A549 (cell line): Measurements from ENCODE around the gene KIF5A. TPM values are rescaled to one million over a fixed set of nuclear protein-coding genes. Genes with fewer than 3 reads are reported as not detected.

Source experiments
- ATAC-seq, 2 experiments: fragments of 200-7000 bp in 1 of 2; fragments of >200 bp in 1 of 2; cut with Nextera tagmentation in 1 of 2; cut with Tn5 transposase in 1 of 2; 3 replicates each; pipeline versions ENCODE4 v1.8.0 to v1.9.1; 2018 to 2020; ENCODE audit warnings: mild to moderate bottlenecking in 1 of 2, moderate library complexity in 1 of 2
- CTCF ChIA-PET: fragments of 300-600 bp; sonication (Branson Sonifier 250); formaldehyde crosslinking; extraction: SDS; loops from one replicate; lab custom pipeline; 2021; ENCODE audit warnings: antibody characterized with exemption, inconsistent platforms; lab: Yijun Ruan, JAX
- POLR2A ChIA-PET: fragments of 350-600 bp; formaldehyde crosslinking; extraction: SDS; loops from one replicate; lab custom pipeline; 2021; ENCODE audit warnings: antibody characterized with exemption, inconsistent platforms; lab: Yijun Ruan, JAX
- DNase-seq, 2 experiments: peaks; one replicate each; pipeline versions ENCODE4 v3.0.0 to v3.0.0-alpha.2; 2011 to 2016; ENCODE audit warnings: low read depth in 1 of 2, low spot score in 1 of 2
- FAIRE-seq: peaks from 2 replicates; lab custom pipeline; 2011; peaks lifted over from hg19 to GRCh38; lab: Jason Lieb, UNC
- H3K27ac ChIP-seq, 2 experiments: fragments of >200 bp; sonication (Bioruptor Twin); formaldehyde crosslinking; 3 replicates each; pipeline ENCODE4 v1.5.1; 2016 to 2017
- H3K4me1 ChIP-seq: fragments of >200 bp; sonication (Bioruptor Twin); formaldehyde crosslinking; 3 replicates; pipeline ENCODE4 v1.6.1; 2016
- H3K4me2 ChIP-seq: fragments of >200 bp; sonication (Bioruptor Twin); formaldehyde crosslinking; 3 replicates; pipeline ENCODE4 v1.6.1; 2016
- H3K4me3 ChIP-seq: fragments of >200 bp; sonication (Bioruptor Twin); formaldehyde crosslinking; 3 replicates; pipeline ENCODE4 v1.5.1; 2016
- H3K9me3 ChIP-seq: fragments of >200 bp; sonication (Bioruptor Twin); formaldehyde crosslinking; 3 replicates; pipeline ENCODE4 v1.6.1; 2016
- BCL3 ChIP-seq: fragments of >200 bp; sonication (Bioruptor Twin); formaldehyde crosslinking; IDR thresholded peaks from 3 replicates; pipeline ENCODE4 v1.6.1; 2016
- BHLHE40 ChIP-seq: IDR thresholded peaks from 2 replicates; pipeline ENCODE4 v1.6.1; 2012; ENCODE audit warnings: low read depth, low read length, inconsistent platforms
- CEBPB ChIP-seq, 2 experiments: fragments of >200 bp in 1 of 2; sonication (Bioruptor Twin) in 1 of 2; formaldehyde crosslinking in 1 of 2; IDR thresholded peaks; 2 replicates each; pipeline ENCODE4 v1.6.1; 2012 to 2016
- HOXB5 ChIP-seq: fragments of 250-450 bp; sonication (Bioruptor Pico); IDR thresholded peaks from 2 replicates; pipeline ENCODE4 v1.5.0; 2020; ENCODE audit warnings: mild to moderate bottlenecking, moderate library complexity
- JUN ChIP-seq, 2 experiments: fragments of >200 bp; sonication (Bioruptor Twin); formaldehyde crosslinking; IDR thresholded peaks; 2 replicates in 1 of 2; 3 replicates in 1 of 2; pipeline ENCODE4 v1.6.1; 2016 to 2017
- JUNB ChIP-seq: fragments of >200 bp; sonication (Bioruptor Twin); formaldehyde crosslinking; IDR thresholded peaks from 2 replicates; pipeline ENCODE4 v1.6.1; 2016
- KDM1A ChIP-seq: fragments of 200-600 bp; sonication (generic); IDR thresholded peaks from 2 replicates; pipeline ENCODE4 v1.6.1; 2016; ENCODE audit warnings: low read depth, mild to moderate bottlenecking
- KDM5A ChIP-seq: fragments of 200-600 bp; sonication (generic); IDR thresholded peaks from 2 replicates; pipeline ENCODE4 v1.6.1; 2016; ENCODE audit warnings: antibody characterized with exemption, mild to moderate bottlenecking
- MAX ChIP-seq: IDR thresholded peaks from 2 replicates; pipeline ENCODE4 v1.6.1; 2012
- MYC ChIP-seq: IDR thresholded peaks from 2 replicates; pipeline ENCODE4 v1.6.1; 2012; ENCODE audit warnings: mild to moderate bottlenecking, inconsistent platforms, low read length, improper control_type of control experiment, borderline replicate concordance
- NPAS2 ChIP-seq: fragments of 250-450 bp; sonication (Bioruptor Pico); IDR thresholded peaks from 2 replicates; pipeline ENCODE4 v1.8.0; 2022; ENCODE audit warnings: mild to moderate bottlenecking, moderate library complexity, borderline replicate concordance
- PHF8 ChIP-seq: fragments of 200-600 bp; sonication (generic); IDR thresholded peaks from 2 replicates; pipeline ENCODE4 v1.6.1; 2016; ENCODE audit warnings: low read depth, mild to moderate bottlenecking, antibody characterized with exemption, moderate library complexity, borderline replicate concordance
- RFX5 ChIP-seq: fragments of 450-650 bp; IDR thresholded peaks from 2 replicates; pipeline ENCODE4 v1.7.1; 2014; ENCODE audit warnings: antibody characterized with exemption, mild to moderate bottlenecking, moderate library complexity
- SMC3 ChIP-seq: fragments of >200 bp; sonication (Bioruptor Twin); formaldehyde crosslinking; IDR thresholded peaks from 3 replicates; pipeline ENCODE4 v1.6.1; 2018; ENCODE audit warnings: inconsistent platforms
- ZFP36 ChIP-seq: fragments of 450-650 bp; IDR thresholded peaks from 2 replicates; pipeline ENCODE4 v1.6.1; 2014; ENCODE audit warnings: borderline replicate concordance; ENCODE audit not compliant: partially characterized antibody
- ZSCAN20 ChIP-seq: fragments of 250-450 bp; sonication (Bioruptor Pico); IDR thresholded peaks from 2 replicates; pipeline ENCODE4 v1.8.0; 2022; ENCODE audit warnings: mild to moderate bottlenecking, moderate library complexity
- WGBS: methylation state at CpG from one replicate; pipeline ENCODE4 v1.1.6; 2017; ENCODE audit errors: missing lambda C conversion rate; 5-methylcytosine and 5-hydroxymethylcytosine counted together
- polyA plus RNA-seq, 4 experiments: library from polyadenylated mRNA; depleted of rRNA in 3 of 4; stranded (reverse); fragments of >200 nt; fragmentation: RNase III in 1 of 4; extraction: RNeasy Plus Mini Kit Qiagen cat#74134 plus additional on column Dnase treatment in 1 of 4; gene quantifications; 2 replicates in 3 of 4; 3 replicates in 1 of 4; pipeline ENCODE4 v1.2.3, GENCODE V29; 2011 to 2017
- TF ChIP-seq, protein P1 (sequence below): fragments of >200 bp; sonication (Bioruptor Twin); formaldehyde crosslinking; IDR thresholded peaks from 3 replicates; pipeline ENCODE4 v1.5.1; 2016
- TF ChIP-seq, protein P2 (sequence below): fragments of 150-350 bp; IDR thresholded peaks from 2 replicates; pipeline ENCODE4 v1.6.1; 2014; ENCODE audit warnings: low read depth, mild to moderate bottlenecking, low read length
- TF ChIP-seq, protein P3 (sequence below): fragments of 250-450 bp; sonication (Bioruptor Pico); IDR thresholded peaks from 2 replicates; pipeline ENCODE4 v1.5.0; 2020; ENCODE audit warnings: low read depth, mild to moderate bottlenecking, moderate library complexity

Gene KIF5A
- polyA plus RNA-seq, 2 of the 4 experiments (the other 2 are of a cell fraction) = 0.61 to 0.89 TPM

DNA sequence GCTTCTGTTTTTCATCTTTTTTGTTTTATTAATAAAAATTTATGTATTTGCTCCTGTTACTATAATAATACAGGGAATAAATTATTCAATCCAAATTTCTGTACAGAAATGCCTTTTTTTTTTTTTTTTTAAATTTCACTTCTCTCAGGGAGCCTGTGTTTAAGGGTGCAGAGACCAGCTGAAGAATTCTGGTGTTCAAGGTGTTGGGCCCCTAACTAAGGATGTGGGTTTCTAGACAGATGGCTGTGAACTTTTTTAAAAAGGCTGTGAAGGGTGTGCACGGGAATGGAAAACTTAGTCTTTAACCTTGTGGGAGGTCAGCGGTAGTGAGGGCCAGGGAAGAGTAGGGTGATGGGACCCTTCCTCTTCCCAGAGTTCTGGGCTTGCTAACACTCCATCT lies 53.5 kb downstream of the KIF5A start (continued):
- TF ChIP-seq, protein P1, sequence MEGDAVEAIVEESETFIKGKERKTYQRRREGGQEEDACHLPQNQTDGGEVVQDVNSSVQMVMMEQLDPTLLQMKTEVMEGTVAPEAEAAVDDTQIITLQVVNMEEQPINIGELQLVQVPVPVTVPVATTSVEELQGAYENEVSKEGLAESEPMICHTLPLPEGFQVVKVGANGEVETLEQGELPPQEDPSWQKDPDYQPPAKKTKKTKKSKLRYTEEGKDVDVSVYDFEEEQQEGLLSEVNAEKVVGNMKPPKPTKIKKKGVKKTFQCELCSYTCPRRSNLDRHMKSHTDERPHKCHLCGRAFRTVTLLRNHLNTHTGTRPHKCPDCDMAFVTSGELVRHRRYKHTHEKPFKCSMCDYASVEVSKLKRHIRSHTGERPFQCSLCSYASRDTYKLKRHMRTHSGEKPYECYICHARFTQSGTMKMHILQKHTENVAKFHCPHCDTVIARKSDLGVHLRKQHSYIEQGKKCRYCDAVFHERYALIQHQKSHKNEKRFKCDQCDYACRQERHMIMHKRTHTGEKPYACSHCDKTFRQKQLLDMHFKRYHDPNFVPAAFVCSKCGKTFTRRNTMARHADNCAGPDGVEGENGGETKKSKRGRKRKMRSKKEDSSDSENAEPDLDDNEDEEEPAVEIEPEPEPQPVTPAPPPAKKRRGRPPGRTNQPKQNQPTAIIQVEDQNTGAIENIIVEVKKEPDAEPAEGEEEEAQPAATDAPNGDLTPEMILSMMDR = no peak
- TF ChIP-seq, all 56 proteins: peak for 0

DNA sequence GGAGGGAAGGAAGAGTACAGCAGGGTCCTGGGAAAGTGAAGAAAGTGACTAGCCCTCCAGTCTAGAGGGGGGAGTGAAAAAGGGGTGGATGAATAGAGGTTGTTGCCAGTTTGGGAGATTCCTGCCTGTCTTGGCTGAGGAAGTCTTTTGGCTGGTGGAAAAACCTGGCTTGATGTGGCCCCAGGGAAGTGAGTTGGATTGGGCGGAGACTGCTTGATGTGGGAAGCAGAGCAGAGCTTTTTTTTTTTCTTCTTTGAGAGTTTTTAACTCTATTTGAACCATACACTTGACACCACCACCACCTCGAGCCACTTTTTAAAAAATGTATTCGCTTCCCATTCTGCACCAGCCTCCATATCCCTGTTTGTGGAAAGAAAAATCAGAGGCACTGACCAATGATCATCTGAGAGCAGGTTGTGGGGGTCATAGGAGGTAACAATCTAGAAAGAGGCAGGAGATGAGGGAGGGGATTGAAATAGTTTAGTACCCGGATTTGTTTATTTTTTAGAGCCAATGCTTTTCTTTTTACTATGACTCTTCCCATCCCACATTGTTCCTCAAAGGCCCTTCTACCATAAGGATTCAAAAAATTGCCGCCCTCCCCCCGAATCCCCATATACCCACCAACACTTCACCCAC lies 54.1 kb downstream of the KIF5A start:
- DNase-seq (no peak), ATAC-seq (no peak), FAIRE-seq (no peak)
- no peak for TF ChIP-seq HOXB5 (CRISPR knock-in tag)
- no peak for TF ChIP-seq SMC3
- TF ChIP-seq BCL3 = no peak
- TF ChIP-seq CEBPB (IDR thresholded peaks at IDR 0.05) = no peak
- TF ChIP-seq PHF8 = no peak
- no peak for TF ChIP-seq NPAS2
- TF ChIP-seq BHLHE40 = no peak
- no peak for TF ChIP-seq KDM5A
- no peak for TF ChIP-seq MYC
- TF ChIP-seq JUNB = no peak
- TF ChIP-seq KDM1A = no peak
- TF ChIP-seq ZSCAN20 (CRISPR knock-in tag) = no peak
- no peak for TF ChIP-seq JUN (IDR thresholded peaks at IDR 0.05)
- TF ChIP-seq, protein P2, sequence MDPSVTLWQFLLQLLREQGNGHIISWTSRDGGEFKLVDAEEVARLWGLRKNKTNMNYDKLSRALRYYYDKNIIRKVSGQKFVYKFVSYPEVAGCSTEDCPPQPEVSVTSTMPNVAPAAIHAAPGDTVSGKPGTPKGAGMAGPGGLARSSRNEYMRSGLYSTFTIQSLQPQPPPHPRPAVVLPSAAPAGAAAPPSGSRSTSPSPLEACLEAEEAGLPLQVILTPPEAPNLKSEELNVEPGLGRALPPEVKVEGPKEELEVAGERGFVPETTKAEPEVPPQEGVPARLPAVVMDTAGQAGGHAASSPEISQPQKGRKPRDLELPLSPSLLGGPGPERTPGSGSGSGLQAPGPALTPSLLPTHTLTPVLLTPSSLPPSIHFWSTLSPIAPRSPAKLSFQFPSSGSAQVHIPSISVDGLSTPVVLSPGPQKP = no peak
- TF ChIP-seq ZFP36 = no peak
- no peak for TF ChIP-seq MAX
- TF ChIP-seq, protein P3, sequence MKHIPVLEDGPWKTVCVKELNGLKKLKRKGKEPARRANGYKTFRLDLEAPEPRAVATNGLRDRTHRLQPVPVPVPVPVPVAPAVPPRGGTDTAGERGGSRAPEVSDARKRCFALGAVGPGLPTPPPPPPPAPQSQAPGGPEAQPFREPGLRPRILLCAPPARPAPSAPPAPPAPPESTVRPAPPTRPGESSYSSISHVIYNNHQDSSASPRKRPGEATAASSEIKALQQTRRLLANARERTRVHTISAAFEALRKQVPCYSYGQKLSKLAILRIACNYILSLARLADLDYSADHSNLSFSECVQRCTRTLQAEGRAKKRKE (CRISPR knock-in tag) = no peak
- no peak for TF ChIP-seq RFX5
- peak overlapping the region; percentile 90 for H3K4me3 ChIP-seq
- no peaks in the 10 kb centered on the region for H3K9me3 ChIP-seq
- WGBS = 86% methylated on average over 6 of the region's 6 CpGs
- H3K27ac ChIP-seq = peak overlapping the region; percentile 94 to 97
- H3K4me2 ChIP-seq = peak overlapping the region; percentile 100
- H3K4me1 ChIP-seq = peaks cover 13% of the 10 kb centered on the region; the same call in 2 of the 3 replicates
- ChIA-PET POLR2A (interaction anchor here (0.7 kb wide), 1 partner anchor 12 kb away, joined by 3 read pairs; no protein-coding TSS in a partner anchor), CTCF (interaction anchor here (0.9 to 20.9 kb wide), 4 partner anchors 10 to 27 kb away, joined by 3 to 336 read pairs (median 6); partner anchors contain the start of gene PIP4K2C)
